ENCODE data around the gene IDH1. TPM values are rescaled to one million over a fixed set of nuclear protein-coding genes. Genes with fewer than 3 reads are reported as not detected.

IDH1 gene
- total and polyA plus RNA-seq, 2 of the 13 experiments (the other 11 are each of a cell fraction or from before 2014, with no cell fraction given), result 312 to 1,077 TPM

- no peak for TF ChIP-seq ZNF512B (CRISPR knock-in tag; IDR thresholded peaks at IDR 0.05; ENCODE audit: borderline replicate concordance)
- peak; percentile 34 to 81; a peak in 2 of 4 replicates for TF ChIP-seq EP300 (IDR thresholded peaks at IDR 0.05; ENCODE audit: low read depth in 2 of 2, low read length in 2 of 2)
- peak; percentile 79 for TF ChIP-seq EP300 (CRISPR knock-in tag; IDR thresholded peaks at IDR 0.05; ENCODE audit: borderline replicate concordance)
- TF ChIP-seq ZBTB10 (CRISPR knock-in tag; IDR thresholded peaks at IDR 0.05; ENCODE audit: borderline replicate concordance), result peak; percentile 84; the same call in 1 of the 2 replicates
- peak; percentile 58; the same call in 1 of the 2 replicates for TF ChIP-seq ZNF839 (CRISPR knock-in tag; IDR thresholded peaks at IDR 0.05; ENCODE audit: borderline replicate concordance)
- TF ChIP-seq ZNF552 (CRISPR knock-in tag; IDR thresholded peaks at IDR 0.05; ENCODE audit: borderline replicate concordance), result no peak
- peak; percentile 82 for TF ChIP-seq HNRNPLL (IDR thresholded peaks at IDR 0.05; ENCODE audit: low read depth, low read length, poor library complexity, severe bottlenecking)
- peak; percentile 95; the same call in 1 of the 2 replicates for TF ChIP-seq BRCA1 (CRISPR knock-in tag; IDR thresholded peaks at IDR 0.05)
- TF ChIP-seq MEIS1 (CRISPR knock-in tag; IDR thresholded peaks at IDR 0.05; ENCODE audit: borderline replicate concordance), result peak; percentile 86; the same call in 1 of the 2 replicates
- TF ChIP-seq, protein P1, sequence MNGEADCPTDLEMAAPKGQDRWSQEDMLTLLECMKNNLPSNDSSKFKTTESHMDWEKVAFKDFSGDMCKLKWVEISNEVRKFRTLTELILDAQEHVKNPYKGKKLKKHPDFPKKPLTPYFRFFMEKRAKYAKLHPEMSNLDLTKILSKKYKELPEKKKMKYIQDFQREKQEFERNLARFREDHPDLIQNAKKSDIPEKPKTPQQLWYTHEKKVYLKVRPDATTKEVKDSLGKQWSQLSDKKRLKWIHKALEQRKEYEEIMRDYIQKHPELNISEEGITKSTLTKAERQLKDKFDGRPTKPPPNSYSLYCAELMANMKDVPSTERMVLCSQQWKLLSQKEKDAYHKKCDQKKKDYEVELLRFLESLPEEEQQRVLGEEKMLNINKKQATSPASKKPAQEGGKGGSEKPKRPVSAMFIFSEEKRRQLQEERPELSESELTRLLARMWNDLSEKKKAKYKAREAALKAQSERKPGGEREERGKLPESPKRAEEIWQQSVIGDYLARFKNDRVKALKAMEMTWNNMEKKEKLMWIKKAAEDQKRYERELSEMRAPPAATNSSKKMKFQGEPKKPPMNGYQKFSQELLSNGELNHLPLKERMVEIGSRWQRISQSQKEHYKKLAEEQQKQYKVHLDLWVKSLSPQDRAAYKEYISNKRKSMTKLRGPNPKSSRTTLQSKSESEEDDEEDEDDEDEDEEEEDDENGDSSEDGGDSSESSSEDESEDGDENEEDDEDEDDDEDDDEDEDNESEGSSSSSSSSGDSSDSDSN (CRISPR knock-in tag; IDR thresholded peaks at IDR 0.05), result peak; percentile 98
- TF ChIP-seq ZSCAN21 (CRISPR knock-in tag; IDR thresholded peaks at IDR 0.05; ENCODE audit: borderline replicate concordance), result peak; percentile 98
- peak; percentile 47; the same call in 1 of the 2 replicates for TF ChIP-seq NCOA2 (CRISPR knock-in tag; IDR thresholded peaks at IDR 0.05)
- peak; percentile 95 for TF ChIP-seq ZXDC (CRISPR knock-in tag; IDR thresholded peaks at IDR 0.05)
- TF ChIP-seq ZNF724P (CRISPR knock-in tag; IDR thresholded peaks at IDR 0.05; ENCODE audit: borderline replicate concordance), result no peak
- TF ChIP-seq ZNF768 (CRISPR knock-in tag; IDR thresholded peaks at IDR 0.05), result peak; percentile 74
- TF ChIP-seq KDM6A (CRISPR knock-in tag; IDR thresholded peaks at IDR 0.05; ENCODE audit: low read depth), result no peak
Measured at GRCh38 chr2:208265801-208266552, 11.1 kb upstream of the IDH1 start, which contains the start of gene PIKFYVE (continued).
